NCI-H1436 (cell line): ENCODE data around the gene MYH9.
A peak's percentile ranks its signal among the peaks of the same experiment; 100 is the strongest.

Experiments
- DNase-seq: peaks from one replicate; lab custom pipeline; 2025; lab: John Stamatoyannopoulos, UW

MYH9 gene

GRCh38 chr22:36386351-36386899, 1.3 kb downstream of the MYH9 start:
- DNase-seq, result no peak

- DNase-seq, result peak; percentile 79
Observed at GRCh38 chr22:36385491-36386350, 2.0 kb downstream of the MYH9 start.

GRCh38 chr22:36384766-36385481, 2.8 kb downstream of the MYH9 start:
- no peak for DNase-seq

GRCh38 chr22:36383110-36383581, 4.6 kb downstream of the MYH9 start:
- DNase-seq, result no peak

GRCh38 chr22:36381513-36382128, 6.1 kb downstream of the MYH9 start:
- DNase-seq, result no peak

- DNase-seq, result no peak
Observed at GRCh38 chr22:36379593-36380361, 8.0 kb downstream of the MYH9 start.

- DNase-seq, result no peak
Observed at GRCh38 chr22:36378869-36379217, 8.9 kb downstream of the MYH9 start.

GRCh38 chr22:36378080-36378868, 9.5 kb downstream of the MYH9 start:
- no peak for DNase-seq

GRCh38 chr22:36377022-36377631, 10.6 kb downstream of the MYH9 start:
- DNase-seq, result no peak

GRCh38 chr22:36376265-36376664, 11.5 kb downstream of the MYH9 start:
- no peak for DNase-seq

GRCh38 chr22:36375071-36375980, 12.4 kb downstream of the MYH9 start:
- DNase-seq, result no peak

- no peak for DNase-seq
Observed at GRCh38 chr22:36374603-36375024, 13.2 kb downstream of the MYH9 start.

- DNase-seq, result no peak
Observed at GRCh38 chr22:36373258-36373579, 14.5 kb downstream of the MYH9 start.

- DNase-seq, result no peak
Observed at GRCh38 chr22:36371920-36372319, 15.8 kb downstream of the MYH9 start.

GRCh38 chr22:36369922-36370791, 17.6 kb downstream of the MYH9 start:
- DNase-seq, result no peak

GRCh38 chr22:36369004-36369921, 18.5 kb downstream of the MYH9 start:
- DNase-seq, result no peak

GRCh38 chr22:36368359-36368983, 19.3 kb downstream of the MYH9 start:
- DNase-seq, result no peak
